Lower leg skin (tissue), 3 donors: ENCODE data around the gene DEGS2.
"Not testable (repeated sequence)": the region's sequence is repeated elsewhere in the genome, so short reads cannot be mapped to it uniquely, and the experiment has no call there.

Experiments used
- CTCF ChIP-seq, 3 donors: fragments of 450-650 bp; IDR thresholded peaks; one replicate each; pipeline ENCODE4 v1.5.1; 2016; ENCODE audit warnings: antibody characterized with exemption in 3 of 3, mild to moderate bottlenecking in 3 of 3, moderate library complexity in 2 of 3
- POLR2A ChIP-seq, 2 donors: fragments of 450-650 bp; IDR thresholded peaks; one replicate each; pipeline ENCODE4 v1.6.1; 2016 to 2017; ENCODE audit warnings: antibody characterized with exemption in 2 of 2, mild to moderate bottlenecking in 1 of 2, moderate library complexity in 1 of 2

GRCh38 chr14:100157548-100158232 is 1.8 kb downstream of the DEGS2 start:
- not testable (repeated sequence) for TF ChIP-seq CTCF, POLR2A (IDR thresholded peaks at IDR 0.05)
